Neural cell (in vitro differentiated cells): ENCODE results near the gene LDLRAD4. TPM values are rescaled to one million over a fixed set of nuclear protein-coding genes. Genes with fewer than 3 reads are reported as not detected.

ENCODE experiments used
- H2AFZ ChIP-seq: fragments of 200-600, 300-800 bp; sonication (generic), shearing (Covaris generic); 2 replicates; pipeline ENCODE4 v1.6.0; 2014; ENCODE audit warnings: low read depth, mild to moderate bottlenecking, antibody characterized with exemption, low read length, moderate library complexity
- H3F3A ChIP-seq: fragments of 200-600 bp; shearing (Covaris generic); 2 replicates; pipeline ENCODE4 v1.6.1; 2016; ENCODE audit warnings: mild to moderate bottlenecking, moderate library complexity, mixed read lengths, antibody characterized with exemption, low read length; ENCODE audit not compliant: insufficient read depth, poor library complexity, severe bottlenecking
- H3K27ac ChIP-seq: fragments of 200-600, 300-800 bp; sonication (generic), shearing (Covaris generic); 2 replicates; pipeline ENCODE4 v1.5.1; 2014; ENCODE audit warnings: mild to moderate bottlenecking, low read length, moderate library complexity
- H3K27me3 ChIP-seq: fragments of 300-800, 200-600 bp; sonication (generic), shearing (Covaris generic); 2 replicates; pipeline ENCODE4 v1.6.0; 2014; ENCODE audit warnings: mild to moderate bottlenecking, low read depth, low read length, moderate library complexity; ENCODE audit not compliant: insufficient read depth
- H3K36me3 ChIP-seq: fragments of 300-800, 200-600 bp; sonication (generic), shearing (Covaris generic); 2 replicates; pipeline ENCODE4 v1.5.1; 2014; ENCODE audit warnings: mild to moderate bottlenecking, antibody characterized with exemption, low read length, moderate library complexity; ENCODE audit not compliant: insufficient read depth
- H3K4me2 ChIP-seq: fragments of 300-800, 200-600 bp; sonication (generic), shearing (Covaris generic); 2 replicates; pipeline ENCODE4 v1.6.0; 2014; ENCODE audit warnings: mild to moderate bottlenecking, low read length
- H3K4me3 ChIP-seq: fragments of 300-800, 200-600 bp; sonication (generic), shearing (Covaris generic); 2 replicates; pipeline ENCODE4 v1.5.1; 2014; ENCODE audit warnings: mild to moderate bottlenecking, low read length, moderate library complexity
- H3K79me2 ChIP-seq: fragments of 200-600 bp; shearing (Covaris generic); replicated peaks from 2 replicates; pipeline ENCODE4 v1.6.0; 2014; ENCODE audit warnings: mild to moderate bottlenecking, low read length, moderate library complexity; ENCODE audit not compliant: insufficient read depth
- H3K9ac ChIP-seq: fragments of 300-800, 200-600 bp; sonication (generic), shearing (Covaris generic); 2 replicates; pipeline ENCODE4 v1.6.1; 2016; ENCODE audit warnings: mild to moderate bottlenecking, low read length, mixed read lengths
- H3K9me2 ChIP-seq: fragments of 200-600 bp; shearing (Covaris generic); 2 replicates; pipeline ENCODE4 v1.6.1; 2016; ENCODE audit warnings: mild to moderate bottlenecking, low read length, mixed read lengths; ENCODE audit not compliant: insufficient read depth
- H3K9me3 ChIP-seq: fragments of 200-600, 300-800 bp; sonication (generic), shearing (Covaris generic); 2 replicates; pipeline ENCODE4 v1.6.1; 2016; ENCODE audit warnings: mild to moderate bottlenecking, mixed run types, low read length, moderate library complexity, mixed read lengths
- H4K20me1 ChIP-seq: fragments of 200-600 bp; shearing (Covaris generic); 2 replicates; pipeline ENCODE4 v1.6.1; 2016; ENCODE audit warnings: mild to moderate bottlenecking, mixed run types; ENCODE audit not compliant: insufficient read depth
- EP300 ChIP-seq: fragments of 450-650 bp; conservative IDR thresholded peaks from 2 replicates; pipeline ENCODE4 v1.6.1; 2014; ENCODE audit warnings: antibody characterized with exemption, mild to moderate bottlenecking, moderate library complexity; ENCODE audit not compliant: poor library complexity, severe bottlenecking
- EZH2 ChIP-seq: fragments of 200-600, 300-800 bp; shearing (Covaris generic), sonication (generic); IDR thresholded peaks from 2 replicates; pipeline ENCODE4 v1.6.1; 2014; ENCODE audit warnings: antibody characterized with exemption, low read length, borderline replicate concordance, mild to moderate bottlenecking; ENCODE audit not compliant: insufficient read depth, poor library complexity, severe bottlenecking
- MXI1 ChIP-seq: fragments of 450-650 bp; conservative IDR thresholded peaks from 2 replicates; pipeline ENCODE4 v1.6.1; 2014; ENCODE audit warnings: antibody characterized with exemption, mild to moderate bottlenecking; ENCODE audit not compliant: poor library complexity, severe bottlenecking
- POLR2AphosphoS5 ChIP-seq: IDR thresholded peaks from 2 replicates; pipeline ENCODE4 v1.6.1; 2012
- RAD21 ChIP-seq: fragments of 450-650 bp; conservative IDR thresholded peaks from 2 replicates; pipeline ENCODE4 v1.6.1; 2014; ENCODE audit warnings: antibody characterized with exemption, mild to moderate bottlenecking, moderate library complexity
- REST ChIP-seq: IDR thresholded peaks from 2 replicates; pipeline ENCODE4 v1.6.1; 2012; ENCODE audit warnings: borderline replicate concordance
- SMC3 ChIP-seq: fragments of 450-650 bp; conservative IDR thresholded peaks from 2 replicates; pipeline ENCODE4 v1.6.1; 2014; ENCODE audit warnings: antibody characterized with exemption, mild to moderate bottlenecking, moderate library complexity; ENCODE audit not compliant: poor library complexity
- TAF1 ChIP-seq: IDR thresholded peaks from 2 replicates; pipeline ENCODE4 v1.6.1; 2012; ENCODE audit warnings: low read depth
- polyA plus RNA-seq: library from polyadenylated mRNA; depleted of rRNA; stranded (reverse); fragments of >200 nt; gene quantifications from 2 replicates; pipeline ENCODE4 v1.2.3, GENCODE V29; 2014
- TF ChIP-seq, protein P1 (sequence below): fragments of 450-650 bp; IDR thresholded peaks from 2 replicates; pipeline ENCODE4 v1.5.1; 2014; ENCODE audit warnings: antibody characterized with exemption, mild to moderate bottlenecking, moderate library complexity; ENCODE audit not compliant: poor library complexity, severe bottlenecking

LDLRAD4 gene
- polyA plus RNA-seq, 1 donor from 2014 or later: 3.7 TPM

DNA sequence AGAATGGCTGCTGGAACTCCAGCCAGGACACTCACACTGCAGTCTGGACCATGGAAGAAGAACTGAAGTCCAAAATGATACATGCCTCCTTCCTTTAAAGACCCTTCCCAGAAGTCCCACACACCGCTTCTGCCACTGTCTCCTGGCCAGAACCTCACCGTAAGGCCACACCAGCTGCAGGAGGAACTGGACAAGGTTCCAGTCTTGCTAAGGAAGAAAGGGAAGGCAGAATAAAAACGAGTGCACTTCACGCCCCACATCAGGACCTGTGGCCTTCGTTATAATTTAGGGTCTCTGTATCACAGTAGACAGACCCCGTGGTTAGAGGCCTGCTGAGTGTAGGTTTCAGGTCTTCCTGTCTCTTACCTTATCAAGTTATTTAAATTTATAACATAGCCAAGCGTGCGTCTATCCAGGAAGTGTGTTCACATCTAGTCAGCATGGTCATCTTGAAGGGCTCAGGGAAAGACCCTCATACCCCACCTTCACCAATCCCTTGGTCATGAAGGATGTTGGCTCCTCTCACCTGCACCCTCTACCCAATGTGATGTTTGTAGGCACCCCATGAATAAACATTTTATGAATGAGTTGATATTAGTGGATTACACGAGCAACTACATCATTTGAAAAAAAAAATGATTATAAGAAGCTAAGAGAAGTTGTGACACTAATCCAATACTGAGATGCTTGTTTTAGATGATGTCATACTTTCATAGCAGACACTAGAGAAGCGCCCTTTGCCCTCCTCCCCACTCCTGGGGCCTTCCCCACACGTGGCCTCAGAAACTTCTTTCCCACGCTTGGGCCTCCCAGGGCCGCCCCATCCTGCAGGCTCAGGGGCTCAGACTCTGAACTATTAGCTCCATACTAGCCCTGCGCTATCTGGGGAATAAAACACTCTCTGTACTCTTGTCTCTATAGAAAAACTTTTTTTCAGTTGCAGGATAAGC is 350.2 kb downstream of the LDLRAD4 start:
- H3K4me3 ChIP-seq: no peak overlapping the region
- no peak overlapping the region for H3K9ac ChIP-seq
- H3K27ac ChIP-seq: no peak overlapping the region
- H3K27me3 ChIP-seq: no peaks in the 10 kb centered on the region
- H3F3A ChIP-seq: no peaks in the 10 kb centered on the region
- H2AFZ ChIP-seq: no peak overlapping the region
- H3K9me2 ChIP-seq: no peaks in the 10 kb centered on the region
- no peaks in the 10 kb centered on the region for H3K9me3 ChIP-seq
- no peak overlapping the region for H3K4me2 ChIP-seq
- no peak for TF ChIP-seq REST
- no peak for TF ChIP-seq TAF1
- no peak for TF ChIP-seq RAD21
- no peak for TF ChIP-seq POLR2AphosphoS5
- TF ChIP-seq SMC3: no peak
- TF ChIP-seq, protein P1, sequence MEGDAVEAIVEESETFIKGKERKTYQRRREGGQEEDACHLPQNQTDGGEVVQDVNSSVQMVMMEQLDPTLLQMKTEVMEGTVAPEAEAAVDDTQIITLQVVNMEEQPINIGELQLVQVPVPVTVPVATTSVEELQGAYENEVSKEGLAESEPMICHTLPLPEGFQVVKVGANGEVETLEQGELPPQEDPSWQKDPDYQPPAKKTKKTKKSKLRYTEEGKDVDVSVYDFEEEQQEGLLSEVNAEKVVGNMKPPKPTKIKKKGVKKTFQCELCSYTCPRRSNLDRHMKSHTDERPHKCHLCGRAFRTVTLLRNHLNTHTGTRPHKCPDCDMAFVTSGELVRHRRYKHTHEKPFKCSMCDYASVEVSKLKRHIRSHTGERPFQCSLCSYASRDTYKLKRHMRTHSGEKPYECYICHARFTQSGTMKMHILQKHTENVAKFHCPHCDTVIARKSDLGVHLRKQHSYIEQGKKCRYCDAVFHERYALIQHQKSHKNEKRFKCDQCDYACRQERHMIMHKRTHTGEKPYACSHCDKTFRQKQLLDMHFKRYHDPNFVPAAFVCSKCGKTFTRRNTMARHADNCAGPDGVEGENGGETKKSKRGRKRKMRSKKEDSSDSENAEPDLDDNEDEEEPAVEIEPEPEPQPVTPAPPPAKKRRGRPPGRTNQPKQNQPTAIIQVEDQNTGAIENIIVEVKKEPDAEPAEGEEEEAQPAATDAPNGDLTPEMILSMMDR: no peak
- H4K20me1 ChIP-seq: no peaks in the 10 kb centered on the region
- H3K36me3 ChIP-seq: no peaks in the 10 kb centered on the region
- no peaks in the 10 kb centered on the region for H3K79me2 ChIP-seq

- H3K9me2 ChIP-seq: no peaks in the 10 kb centered on the region
- TF ChIP-seq TAF1: no peak
- TF ChIP-seq EZH2: no peak
- TF ChIP-seq, protein P1: no peak
- no peak for TF ChIP-seq MXI1
- TF ChIP-seq RAD21: no peak
- TF ChIP-seq EP300: no peak
- no peak for TF ChIP-seq REST
- H3K27ac ChIP-seq: no peak overlapping the region
- no peak overlapping the region for H3K4me3 ChIP-seq
- no peaks in the 10 kb centered on the region for H3K9me3 ChIP-seq
- H2AFZ ChIP-seq: no peak overlapping the region
- H4K20me1 ChIP-seq: no peaks in the 10 kb centered on the region
- no peaks in the 10 kb centered on the region for H3F3A ChIP-seq
- H3K27me3 ChIP-seq: no peaks in the 10 kb centered on the region
- H3K9ac ChIP-seq: no peak overlapping the region
- H3K4me2 ChIP-seq: no peak overlapping the region
- no peaks in the 10 kb centered on the region for H3K79me2 ChIP-seq
- no peaks in the 10 kb centered on the region for H3K36me3 ChIP-seq
Measured at GRCh38 chr18:13570216-13570615, 351.7 kb downstream of the LDLRAD4 start.
